IPS DF 6.9 (cell line): Measurements from ENCODE around the gene ZNF362.

Experiments used
- DNase-seq: peaks from one replicate; pipeline ENCODE4 v3.0.0-alpha.2; 2013; ENCODE audit warnings: low read depth, low spot score
- H3K27ac ChIP-seq: one replicate; pipeline ENCODE4 v1.5.1; 2013; ENCODE audit warnings: low read length, control low read depth
- H3K27me3 ChIP-seq: 2 replicates; pipeline ENCODE4 v1.6.1; 2013; ENCODE audit warnings: mild to moderate bottlenecking, low read length; ENCODE audit not compliant: control insufficient read depth, insufficient read depth
- H3K36me3 ChIP-seq: 2 replicates; pipeline ENCODE4 v1.6.1; 2013; ENCODE audit warnings: low read length; ENCODE audit not compliant: control insufficient read depth, insufficient read depth
- H3K4me1 ChIP-seq: 2 replicates; pipeline ENCODE4 v1.6.1; 2013; ENCODE audit warnings: low read length; ENCODE audit not compliant: control insufficient read depth, insufficient read depth
- H3K4me3 ChIP-seq: 2 replicates; pipeline ENCODE4 v1.5.1; 2013; ENCODE audit warnings: mild to moderate bottlenecking, low read length
- H3K9me3 ChIP-seq: 2 replicates; pipeline ENCODE4 v1.6.1; 2013; ENCODE audit warnings: low read length, inconsistent platforms; ENCODE audit not compliant: control insufficient read depth, insufficient read depth
- WGBS: extraction: QIAGEN DNeasy Blood & Tissue Kit; methylation state at CpG from one replicate; pipeline ENCODE4 v1.1.7; 2013; ENCODE audit warnings: mixed read lengths, missing lambda C conversion rate; ENCODE audit not compliant: insufficient read length, insufficient coverage; 5-methylcytosine and 5-hydroxymethylcytosine counted together

Gene ZNF362

GRCh38 chr1:33244143-33244808, 12.0 kb upstream of the ZNF362 start:
- H3K4me3 ChIP-seq, result no peak overlapping the region
- no peaks in the 10 kb centered on the region for H3K27me3 ChIP-seq
- no peaks in the 10 kb centered on the region for H3K36me3 ChIP-seq
- no CpG with 5 or more reads among the region's 5 CpGs for WGBS
- no peak for DNase-seq
- peaks cover 3% of the 10 kb centered on the region; the same call in 1 of the 2 replicates for H3K4me1 ChIP-seq
- no peaks in the 10 kb centered on the region for H3K9me3 ChIP-seq
- H3K27ac ChIP-seq, result no peak overlapping the region

GRCh38 chr1:33244809-33245186, 11.5 kb upstream of the ZNF362 start:
- no peaks in the 10 kb centered on the region for H3K27me3 ChIP-seq
- DNase-seq, result no peak
- peaks cover 3% of the 10 kb centered on the region; the same call in 1 of the 2 replicates for H3K4me1 ChIP-seq
- no peak overlapping the region for H3K27ac ChIP-seq
- H3K36me3 ChIP-seq, result no peaks in the 10 kb centered on the region
- no CpG with 5 or more reads among the region's 2 CpGs for WGBS
- no peak overlapping the region for H3K4me3 ChIP-seq
- H3K9me3 ChIP-seq, result no peaks in the 10 kb centered on the region

GRCh38 chr1:33246171-33246570, 10.1 kb upstream of the ZNF362 start:
- no peak overlapping the region for H3K4me3 ChIP-seq
- no peak for DNase-seq
- no peaks in the 10 kb centered on the region for H3K27me3 ChIP-seq
- no CpG with 5 or more reads among the region's 4 CpGs for WGBS
- H3K9me3 ChIP-seq, result no peaks in the 10 kb centered on the region
- no peak overlapping the region for H3K27ac ChIP-seq
- H3K4me1 ChIP-seq, result peaks cover 3% of the 10 kb centered on the region; the same call in 1 of the 2 replicates
- no peaks in the 10 kb centered on the region for H3K36me3 ChIP-seq

GRCh38 chr1:33247545-33247944, 8.7 kb upstream of the ZNF362 start:
- no CpG with 5 or more reads among the region's 7 CpGs for WGBS
- H3K4me3 ChIP-seq, result no peak overlapping the region
- no peaks in the 10 kb centered on the region for H3K36me3 ChIP-seq
- no peak overlapping the region for H3K27ac ChIP-seq
- peaks cover 3% of the 10 kb centered on the region; the same call in 1 of the 2 replicates for H3K4me1 ChIP-seq
- no peak for DNase-seq
- H3K9me3 ChIP-seq, result no peaks in the 10 kb centered on the region
- no peaks in the 10 kb centered on the region for H3K27me3 ChIP-seq

GRCh38 chr1:33248244-33248643, 8.0 kb upstream of the ZNF362 start:
- H3K27me3 ChIP-seq, result no peaks in the 10 kb centered on the region
- no peak for DNase-seq
- no peaks in the 10 kb centered on the region for H3K9me3 ChIP-seq
- no peaks in the 10 kb centered on the region for H3K36me3 ChIP-seq
- H3K27ac ChIP-seq, result no peak overlapping the region
- peaks cover 3% of the 10 kb centered on the region; the same call in 1 of the 2 replicates for H3K4me1 ChIP-seq
- H3K4me3 ChIP-seq, result no peak overlapping the region

GRCh38 chr1:33249422-33249821, 6.9 kb upstream of the ZNF362 start:
- no peaks in the 10 kb centered on the region for H3K36me3 ChIP-seq
- H3K4me1 ChIP-seq, result peaks cover 3% of the 10 kb centered on the region; the same call in 1 of the 2 replicates
- no CpG with 5 or more reads among the region's 3 CpGs for WGBS
- H3K9me3 ChIP-seq, result no peaks in the 10 kb centered on the region
- H3K27ac ChIP-seq, result no peak overlapping the region
- H3K4me3 ChIP-seq, result no peak overlapping the region
- no peaks in the 10 kb centered on the region; the same call in 1 of the 2 replicates for H3K27me3 ChIP-seq
- DNase-seq, result no peak

GRCh38 chr1:33250217-33250616, 6.1 kb upstream of the ZNF362 start:
- WGBS, result no CpG with 5 or more reads among the region's 5 CpGs
- H3K9me3 ChIP-seq, result no peaks in the 10 kb centered on the region
- no peaks in the 10 kb centered on the region for H3K36me3 ChIP-seq
- DNase-seq, result no peak
- H3K27ac ChIP-seq, result no peak overlapping the region
- peaks cover 3% of the 10 kb centered on the region; the same call in 1 of the 2 replicates for H3K4me1 ChIP-seq
- no peak overlapping the region for H3K4me3 ChIP-seq
- H3K27me3 ChIP-seq, result no peaks in the 10 kb centered on the region; the same call in 1 of the 2 replicates

GRCh38 chr1:33250724-33251123, 5.6 kb upstream of the ZNF362 start:
- H3K27ac ChIP-seq, result no peak overlapping the region
- WGBS, result no CpG with 5 or more reads among the region's 3 CpGs
- DNase-seq, result no peak
- H3K4me1 ChIP-seq, result peaks cover 3% of the 10 kb centered on the region; the same call in 1 of the 2 replicates
- H3K36me3 ChIP-seq, result no peaks in the 10 kb centered on the region
- H3K9me3 ChIP-seq, result no peaks in the 10 kb centered on the region
- no peak overlapping the region for H3K4me3 ChIP-seq
- H3K27me3 ChIP-seq, result no peaks in the 10 kb centered on the region; the same call in 1 of the 2 replicates

GRCh38 chr1:33254491-33254890, 1.8 kb upstream of the ZNF362 start:
- peaks cover 11% of the 10 kb centered on the region for H3K4me1 ChIP-seq
- no peaks in the 10 kb centered on the region; the same call in 1 of the 2 replicates for H3K27me3 ChIP-seq
- no CpG with 5 or more reads among the region's 3 CpGs for WGBS
- no peak overlapping the region for H3K4me3 ChIP-seq
- DNase-seq, result no peak
- no peaks in the 10 kb centered on the region for H3K9me3 ChIP-seq
- no peaks in the 10 kb centered on the region for H3K36me3 ChIP-seq
- H3K27ac ChIP-seq, result no peak overlapping the region

GRCh38 chr1:33255347-33256220, 708 bp upstream of the ZNF362 start:
- no peak overlapping the region for H3K27ac ChIP-seq
- WGBS, result no CpG with 5 or more reads among the region's 70 CpGs
- peak overlapping the region; percentile 50; the same call in 1 of the 2 replicates for H3K4me3 ChIP-seq
- no peaks in the 10 kb centered on the region for H3K36me3 ChIP-seq
- peaks cover 11% of the 10 kb centered on the region for H3K4me1 ChIP-seq
- peak; percentile 75 for DNase-seq
- H3K9me3 ChIP-seq, result no peaks in the 10 kb centered on the region
- H3K27me3 ChIP-seq, result no peaks in the 10 kb centered on the region; the same call in 1 of the 2 replicates
